RWPE1 (cell line): Measurements from ENCODE around the gene PPWD1.

Experiments
- CTCF ChIA-PET: fragments of 350-600 bp; sonication (Branson Sonifier 250); formaldehyde crosslinking; extraction: SDS; loops from one replicate; lab custom pipeline; 2021; lab: Yijun Ruan, JAX
- POLR2A ChIA-PET: fragments of 400-600 bp; formaldehyde crosslinking; extraction: SDS; loops from one replicate; lab custom pipeline; 2020; ENCODE audit warnings: antibody characterized with exemption; ENCODE audit not compliant: low non-redundant PET; lab: Yijun Ruan, JAX
- DNase-seq: peaks from one replicate; pipeline ENCODE4 v3.0.0; 2012; ENCODE audit warnings: low spot score
- H3K27ac ChIP-seq: fragments of 450-650 bp; 2 replicates; pipeline ENCODE4 v1.5.1; 2017
- CTCF ChIP-seq: fragments of 450-650 bp; conservative IDR thresholded peaks from 2 replicates; pipeline ENCODE4 v1.5.1; 2017; ENCODE audit warnings: low read depth, mild to moderate bottlenecking

The PPWD1 gene

GRCh38 chr5:65625743-65626142 is 62.6 kb downstream of the PPWD1 start:
- ChIA-PET POLR2A (no interaction called here), CTCF (no interaction called here)
- no peak for TF ChIP-seq CTCF
- H3K27ac ChIP-seq = no peak overlapping the region
- DNase-seq = no peak

- POLR2A ChIA-PET = no interaction called here
- CTCF ChIA-PET = no interaction called here
- H3K27ac ChIP-seq = no peak overlapping the region
- no peak for TF ChIP-seq CTCF
- DNase-seq = no peak
These were observed 67.9 kb downstream of the PPWD1 start for GRCh38 chr5:65630981-65631380.
